GM19025 (cell line): Measurements from ENCODE around the gene TEX19.

Experiments used
- ATAC-seq: cut with Tn5 transposase; IDR thresholded peaks from one replicate; pipeline ENCODE4 v1.9.1; 2021; ENCODE audit warnings: mild to moderate bottlenecking, low read depth, moderate library complexity; ENCODE audit not compliant: unreplicated experiment

Gene TEX19

GRCh38 chr17:82386881-82387704, 28.0 kb downstream of the TEX19 start:
- ATAC-seq, result no peak

- no peak for ATAC-seq
Measured at GRCh38 chr17:82387705-82388106, 28.7 kb downstream of the TEX19 start.

DNA sequence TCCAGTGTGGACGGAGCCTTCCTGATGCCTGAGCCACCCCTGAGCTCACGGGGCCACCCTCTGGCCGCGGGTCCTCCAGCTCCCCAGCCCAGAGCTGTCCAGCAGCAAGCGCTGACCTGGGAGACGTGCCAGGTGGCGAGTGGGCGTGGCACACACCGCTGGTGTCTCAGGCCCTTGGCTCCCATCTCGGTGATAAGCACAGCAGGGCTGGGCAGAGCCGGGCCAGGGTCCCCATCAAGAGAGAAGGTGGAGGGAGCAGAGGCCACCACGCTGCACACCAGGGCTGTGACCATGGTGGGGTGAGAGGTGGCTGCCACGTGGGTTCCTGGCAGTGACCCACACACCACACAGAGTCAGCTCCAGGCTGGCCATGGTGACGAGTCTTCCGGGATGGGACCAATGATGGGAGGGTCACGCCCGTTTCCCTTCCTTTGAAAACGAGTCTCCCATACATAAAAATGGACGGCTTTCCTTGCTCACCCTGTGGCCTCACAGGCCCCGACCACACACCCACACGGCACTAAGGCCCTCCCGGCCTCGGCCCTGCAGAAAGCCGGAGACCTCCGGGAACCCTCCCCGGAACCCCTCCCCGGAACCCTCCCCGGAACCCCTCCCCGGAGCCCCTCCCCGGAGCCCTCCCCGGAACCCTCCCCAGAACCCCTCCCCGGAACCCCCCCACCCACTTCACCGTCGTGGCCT, 29.3 kb downstream of the TEX19 start:
- ATAC-seq, result no peak

DNA sequence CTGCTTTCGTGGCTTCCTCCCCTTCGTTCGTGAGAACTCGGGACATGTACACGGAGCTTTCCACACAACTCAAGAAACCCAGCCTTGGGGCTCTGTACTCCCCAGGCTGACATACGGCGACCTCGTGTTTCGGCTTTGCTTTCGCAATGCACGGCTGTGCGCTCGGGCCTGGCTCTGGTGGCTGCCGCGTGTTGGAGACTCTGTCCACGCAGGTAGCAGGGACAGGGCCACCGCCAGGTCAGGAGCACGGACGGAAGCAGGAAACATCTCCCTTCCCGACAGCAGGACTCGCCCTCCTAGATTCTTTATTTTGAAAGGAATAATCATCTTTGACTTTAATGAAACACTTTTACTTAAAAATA, 29.9 kb downstream of the TEX19 start:
- ATAC-seq, result no peak

DNA sequence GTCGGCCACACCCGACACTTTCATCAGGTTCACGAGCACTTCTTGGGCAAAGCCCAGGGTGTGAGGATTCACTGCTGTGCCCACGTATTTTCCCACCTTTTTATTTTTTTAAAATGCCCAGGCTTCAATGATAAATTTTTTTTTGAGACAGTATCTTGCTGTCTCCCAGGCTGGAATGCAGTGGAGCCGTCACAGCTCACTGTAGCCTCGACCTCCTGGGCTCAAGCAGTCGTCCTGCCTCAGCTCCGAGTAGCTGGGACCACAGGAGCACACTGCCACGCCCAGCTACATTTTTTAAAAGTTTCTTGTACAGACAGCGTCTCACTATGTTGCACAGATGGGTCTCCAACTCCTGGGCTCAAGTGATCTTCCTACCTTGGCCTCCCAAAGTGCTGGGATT, 30.3 kb downstream of the TEX19 start:
- ATAC-seq, result no peak

DNA sequence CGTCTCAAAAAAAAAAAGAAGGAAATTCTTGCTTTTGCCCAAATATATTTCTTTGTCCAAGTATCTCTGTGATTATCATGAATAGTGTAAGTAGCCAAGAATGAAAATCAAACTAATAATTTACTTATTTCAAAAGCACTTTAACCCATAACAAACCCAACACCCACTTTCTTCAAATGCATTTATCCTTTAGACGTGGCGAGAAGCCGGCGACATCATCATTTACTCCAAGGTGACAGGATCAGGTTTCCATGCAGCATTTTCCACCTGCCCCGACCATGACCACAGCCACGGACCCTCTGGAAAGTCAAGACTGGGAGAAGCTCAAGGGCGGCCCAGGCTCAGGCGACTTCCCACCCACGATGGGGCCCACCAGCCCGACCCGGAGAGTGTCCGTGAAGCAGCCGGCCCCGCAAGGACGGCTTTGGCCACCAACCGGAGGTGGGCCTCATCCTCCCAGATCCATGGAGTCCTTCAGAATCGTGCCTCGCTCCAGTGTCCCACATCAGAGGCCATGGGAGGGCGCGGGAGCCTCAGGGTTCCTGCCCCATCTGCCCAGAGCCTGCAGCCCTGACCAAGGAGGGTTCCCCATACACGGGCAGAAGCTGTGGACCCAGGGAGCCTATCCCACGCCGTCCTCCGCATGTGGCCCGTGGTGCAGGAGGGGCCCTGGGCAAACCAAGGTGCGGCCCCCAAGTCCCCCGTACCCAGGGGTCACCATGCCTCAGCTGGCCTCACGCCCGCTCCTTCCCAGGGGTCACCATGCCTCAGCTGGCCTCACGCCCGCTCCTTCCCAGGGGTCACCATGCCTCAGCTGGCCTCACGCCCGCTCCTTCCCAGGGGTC, 31.2 kb downstream of the TEX19 start:
- no peak for ATAC-seq

- no peak for ATAC-seq
Measured at GRCh38 chr17:82390860-82391435, 31.9 kb downstream of the TEX19 start.

DNA sequence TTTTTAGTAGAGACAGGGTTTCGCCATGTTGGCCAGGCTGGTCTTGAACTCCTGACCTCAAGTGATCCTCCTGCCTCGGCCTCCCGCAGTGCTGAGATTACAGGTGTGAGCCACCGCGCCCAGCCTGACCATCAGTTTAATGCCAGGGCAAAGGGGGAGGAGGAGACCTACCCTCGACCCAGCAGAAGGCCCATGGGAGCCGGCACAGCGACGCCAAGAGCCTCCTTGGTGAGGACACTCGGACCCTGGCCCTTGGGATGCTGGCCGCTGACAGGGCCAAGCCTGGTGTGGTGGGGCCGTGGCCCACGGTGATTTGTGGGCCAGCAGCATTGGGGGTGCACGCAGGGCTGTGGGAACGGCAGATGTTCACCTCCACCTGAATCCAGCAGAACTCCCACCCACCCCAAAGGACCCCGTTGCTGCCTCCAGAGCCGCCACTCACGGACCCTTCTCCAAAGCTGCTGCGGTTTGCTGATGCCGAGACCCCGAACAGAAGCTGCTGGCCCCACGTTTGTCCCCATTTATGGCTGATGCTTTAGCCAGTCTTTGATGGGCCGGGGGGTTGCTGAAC, 32.5 kb downstream of the TEX19 start:
- no peak for ATAC-seq

- ATAC-seq, result no peak
Measured at GRCh38 chr17:82392209-82392920, 33.3 kb downstream of the TEX19 start.

DNA sequence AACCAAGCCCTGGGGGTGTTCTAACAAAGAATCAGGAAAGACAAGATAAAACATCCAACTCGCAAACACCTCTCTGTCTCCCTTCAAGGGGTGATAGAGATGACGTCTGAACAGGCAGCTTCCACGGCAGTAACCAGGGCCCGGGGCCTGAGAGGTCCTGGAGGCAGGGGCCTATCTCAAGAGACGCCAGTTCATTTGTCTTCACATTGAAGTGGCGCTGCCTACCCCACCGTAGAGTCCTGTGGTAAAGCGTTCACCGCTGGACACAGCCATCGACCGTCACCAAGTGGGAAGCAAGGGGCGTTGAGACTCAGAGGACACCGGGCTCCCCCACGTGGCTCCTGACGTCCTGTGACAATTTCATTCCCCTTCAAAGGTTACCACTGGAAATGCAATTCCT, 33.9 kb downstream of the TEX19 start:
- ATAC-seq, result no peak

DNA sequence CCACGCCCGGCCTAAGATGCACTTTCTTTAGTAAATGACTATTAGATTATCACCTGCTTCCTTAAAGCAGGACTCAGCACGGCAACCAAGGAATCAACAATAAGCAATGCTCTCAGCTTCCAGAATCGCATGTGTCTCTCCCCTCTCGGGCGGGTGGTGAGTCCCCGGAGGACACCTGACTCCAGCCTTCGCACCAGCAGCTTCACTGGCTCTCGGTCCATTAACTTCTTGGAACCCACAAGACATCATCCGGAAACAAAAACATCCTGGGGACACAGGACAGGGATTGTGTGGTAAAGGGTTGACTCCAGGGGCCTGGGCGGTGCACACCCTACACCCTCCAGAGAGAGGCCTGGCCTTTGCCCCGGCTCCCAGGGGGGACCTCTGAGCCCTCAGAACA, 35.2 kb downstream of the TEX19 start:
- no peak for ATAC-seq

GRCh38 chr17:82396601-82397435, 37.8 kb downstream of the TEX19 start:
- no peak for ATAC-seq

DNA sequence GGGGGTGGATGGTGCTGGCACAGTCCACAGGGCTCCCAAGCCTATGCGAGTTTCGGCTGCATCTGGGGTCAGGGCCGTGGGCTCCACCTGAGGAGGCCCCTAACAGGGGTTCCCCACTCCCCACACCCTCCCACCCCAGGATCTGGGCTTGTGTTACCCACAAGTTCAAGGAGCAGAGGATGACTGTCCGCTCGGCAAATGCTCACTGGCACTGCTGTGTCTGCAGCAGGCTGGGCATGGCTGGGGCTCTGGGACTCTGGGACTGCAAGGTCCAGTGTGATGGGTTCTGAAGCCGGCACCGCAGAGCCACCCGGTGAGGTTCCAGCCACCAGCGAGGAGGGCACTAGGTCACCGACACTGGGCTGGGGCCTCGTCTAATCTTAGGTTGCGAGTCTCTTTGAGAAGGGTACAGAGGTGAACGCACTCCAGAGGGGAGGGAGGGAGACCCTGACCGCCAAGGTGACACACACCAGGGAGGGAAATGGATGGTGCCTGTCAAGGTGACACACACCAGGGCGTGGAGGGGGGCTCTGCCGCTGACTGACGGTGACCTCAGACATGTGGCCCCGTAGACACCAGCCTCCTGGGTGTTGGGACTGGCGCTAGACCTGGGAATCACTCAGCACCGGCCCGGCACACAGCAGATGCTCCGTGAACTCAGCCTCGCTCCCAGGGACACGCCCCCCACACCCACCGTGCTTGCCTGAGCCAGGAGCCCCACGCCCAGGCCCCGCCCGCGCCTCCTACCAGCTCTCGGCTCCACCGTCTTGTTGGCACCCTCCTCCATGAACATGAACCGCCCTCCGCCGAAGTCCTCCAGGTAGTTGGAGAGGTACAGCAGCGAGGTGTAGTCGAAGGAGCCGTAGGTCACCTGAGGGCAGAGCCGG, 38.6 kb downstream of the TEX19 start:
- ATAC-seq, result no peak

GRCh38 chr17:82399041-82399441, 40.0 kb downstream of the TEX19 start:
- no peak for ATAC-seq

DNA sequence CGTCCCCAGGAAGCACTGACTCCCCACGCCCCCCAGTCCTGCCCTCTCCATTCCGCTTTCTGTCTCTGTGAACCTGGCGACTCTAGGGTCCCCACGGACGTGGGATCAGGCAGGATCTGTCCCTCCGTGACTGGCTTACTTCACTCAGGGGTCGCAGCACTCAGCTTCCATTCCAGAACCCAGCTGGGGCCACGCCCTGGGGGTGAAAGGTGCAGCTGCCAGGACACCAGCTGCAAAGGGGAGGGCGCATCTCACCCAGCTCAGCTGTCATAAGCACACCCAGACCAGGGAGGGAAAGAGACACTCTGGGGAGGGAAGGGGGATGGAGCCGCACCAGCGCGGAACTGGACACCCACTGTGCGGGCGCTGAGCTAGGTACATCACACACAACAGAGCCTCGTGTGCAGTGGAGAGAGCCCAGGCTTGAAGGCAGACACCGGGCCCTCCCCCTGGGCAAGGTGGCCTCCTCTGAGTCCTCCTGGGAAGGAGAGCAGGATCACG, 40.6 kb downstream of the TEX19 start:
- no peak for ATAC-seq

DNA sequence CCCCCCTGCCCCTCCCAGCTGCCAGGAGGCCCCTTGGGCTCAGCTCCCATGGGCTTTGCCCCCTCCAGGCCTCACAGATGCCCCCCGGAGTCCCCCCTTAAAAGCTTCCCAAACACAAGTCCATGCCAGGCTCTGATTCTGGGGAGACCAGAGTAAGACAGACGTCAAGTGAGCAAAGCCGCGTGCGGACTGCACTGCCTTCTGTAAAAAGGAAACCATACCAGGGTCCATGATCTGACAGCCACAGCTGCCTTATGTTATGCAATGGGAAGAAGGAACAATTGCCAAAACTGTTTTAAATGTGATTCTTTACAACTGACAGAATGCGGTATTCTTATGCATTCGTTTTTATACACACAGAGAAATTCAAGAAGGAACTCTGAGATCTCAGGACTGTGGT, 41.2 kb downstream of the TEX19 start:
- no peak for ATAC-seq

- no peak for ATAC-seq
Measured at GRCh38 chr17:82400830-82401229, 41.8 kb downstream of the TEX19 start.

DNA sequence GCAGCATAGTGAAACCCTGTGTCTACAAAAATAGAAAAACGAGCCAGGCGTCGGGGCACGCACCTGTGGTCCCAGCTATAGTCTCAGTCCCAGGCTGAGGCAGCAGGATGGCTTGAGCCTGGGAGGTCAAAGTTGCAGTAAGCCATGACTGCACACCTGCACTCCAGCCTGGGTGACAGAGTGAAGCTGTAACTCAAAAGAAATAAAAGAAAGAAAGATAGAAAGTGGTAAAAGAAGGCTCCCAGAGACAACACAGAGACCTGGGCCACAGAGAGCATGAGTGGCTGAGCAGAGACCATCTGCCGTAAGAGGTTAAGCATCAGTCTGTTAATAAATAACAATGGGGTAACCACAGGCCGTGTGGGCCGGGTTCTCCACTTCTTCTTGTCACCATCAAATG, 43.8 kb downstream of the TEX19 start:
- peak; percentile 88 for ATAC-seq
